Stimulated activated CD4-positive, alpha-beta T cell treated with anti-CD3 and anti-CD28 coated beads, TNF-alpha, amount 100 ng/mL, for 48 hours (primary cell): ENCODE data around the gene CENPS.
"Not testable (repeated sequence)": the region's sequence is repeated elsewhere in the genome, so short reads cannot be mapped to it uniquely, and the experiment has no call there.

Experiments
- DNase-seq, 3 donors: peaks; one replicate each; pipeline ENCODE4 v3.0.0-alpha.2; 2020; ENCODE audit warnings: low read depth in 3 of 3

CENPS gene

GRCh38 chr1:10430216-10431069 is at the start of gene CENPS:
TSS of gene CENPS (plus strand) at chr1:10430433. CDS start at chr1:10430518, 85 bp downstream.
- DNase-seq = peak; percentile 78 to 92 (median 82)

GRCh38 chr1:10380594-10381275 is 49.5 kb upstream of the CENPS start:
- no peak for DNase-seq

- DNase-seq = no peak
Measured at GRCh38 chr1:10383630-10384029, 46.6 kb upstream of the CENPS start.

GRCh38 chr1:10384219-10384618 is 46.0 kb upstream of the CENPS start:
- no peak for DNase-seq

- no peak for DNase-seq
Measured at GRCh38 chr1:10386761-10387676, 43.2 kb upstream of the CENPS start.

GRCh38 chr1:10387677-10388386 is 42.4 kb upstream of the CENPS start:
- no peak for DNase-seq

- no peak for DNase-seq
Measured at GRCh38 chr1:10388387-10388715, 41.9 kb upstream of the CENPS start.

- DNase-seq = no peak
Measured at GRCh38 chr1:10389271-10389973, 40.8 kb upstream of the CENPS start.

- DNase-seq = no peak
Measured at GRCh38 chr1:10396870-10397269, 33.4 kb upstream of the CENPS start.

- peak in 1 of 3 donors; percentile 6 for DNase-seq
Measured at GRCh38 chr1:10398278-10398733, 31.9 kb upstream of the CENPS start.

GRCh38 chr1:10398734-10399443 is 31.3 kb upstream of the CENPS start, which contains the start of gene PGD:
TSS of gene PGD (plus strand) at chr1:10399064. CDS start at chr1:10399118, 54 bp downstream.
- DNase-seq = peak; percentile 97 to 98 (median 97)

GRCh38 chr1:10399444-10399941 is 30.7 kb upstream of the CENPS start:
- no peak for DNase-seq

- DNase-seq = no peak
Measured at GRCh38 chr1:10400013-10400412, 30.2 kb upstream of the CENPS start.

- DNase-seq = no peak
Measured at GRCh38 chr1:10401281-10401680, 29.0 kb upstream of the CENPS start.

- DNase-seq = no peak
Measured at GRCh38 chr1:10402729-10403274, 27.4 kb upstream of the CENPS start.

- no peak for DNase-seq
Measured at GRCh38 chr1:10407201-10407600, 23.0 kb upstream of the CENPS start.

GRCh38 chr1:10415211-10415930 is 14.9 kb upstream of the CENPS start:
- DNase-seq = no peak

- not testable (repeated sequence) for DNase-seq
Measured at GRCh38 chr1:10415967-10416366, 14.3 kb upstream of the CENPS start.

GRCh38 chr1:10418741-10419140 is 11.5 kb upstream of the CENPS start:
- DNase-seq = not testable (repeated sequence)
